ENCODE data around the gene DDIT3. TPM values are rescaled to one million over a fixed set of nuclear protein-coding genes. Genes with fewer than 3 reads are reported as not detected.
A peak's percentile ranks its signal among the peaks of the same experiment; 100 is the strongest.

DDIT3 gene
- total RNA-seq, 1 donor from 2014 or later = 70.9 TPM

GRCh38 chr12:57476162-57476992 is 43.9 kb downstream of the DDIT3 start:
- no peak overlapping the region for H3K4me3 Mint-ChIP-seq (ENCODE audit: unreplicated experiment)
- peaks cover 13% of the 10 kb centered on the region for H3K27me3 Mint-ChIP-seq (ENCODE audit: unreplicated experiment)
- peaks cover 5% of the 10 kb centered on the region for H3K9me3 Mint-ChIP-seq (ENCODE audit: unreplicated experiment)
- H3K36me3 Mint-ChIP-seq (ENCODE audit: unreplicated experiment) = peaks cover 31% of the 10 kb centered on the region
- DNase-seq = no peak
- TF ChIP-seq, protein P1, sequence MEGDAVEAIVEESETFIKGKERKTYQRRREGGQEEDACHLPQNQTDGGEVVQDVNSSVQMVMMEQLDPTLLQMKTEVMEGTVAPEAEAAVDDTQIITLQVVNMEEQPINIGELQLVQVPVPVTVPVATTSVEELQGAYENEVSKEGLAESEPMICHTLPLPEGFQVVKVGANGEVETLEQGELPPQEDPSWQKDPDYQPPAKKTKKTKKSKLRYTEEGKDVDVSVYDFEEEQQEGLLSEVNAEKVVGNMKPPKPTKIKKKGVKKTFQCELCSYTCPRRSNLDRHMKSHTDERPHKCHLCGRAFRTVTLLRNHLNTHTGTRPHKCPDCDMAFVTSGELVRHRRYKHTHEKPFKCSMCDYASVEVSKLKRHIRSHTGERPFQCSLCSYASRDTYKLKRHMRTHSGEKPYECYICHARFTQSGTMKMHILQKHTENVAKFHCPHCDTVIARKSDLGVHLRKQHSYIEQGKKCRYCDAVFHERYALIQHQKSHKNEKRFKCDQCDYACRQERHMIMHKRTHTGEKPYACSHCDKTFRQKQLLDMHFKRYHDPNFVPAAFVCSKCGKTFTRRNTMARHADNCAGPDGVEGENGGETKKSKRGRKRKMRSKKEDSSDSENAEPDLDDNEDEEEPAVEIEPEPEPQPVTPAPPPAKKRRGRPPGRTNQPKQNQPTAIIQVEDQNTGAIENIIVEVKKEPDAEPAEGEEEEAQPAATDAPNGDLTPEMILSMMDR (IDR thresholded peaks at IDR 0.05; ENCODE audit: partially characterized antibody, unreplicated experiment) = peak; percentile 13
- no peak overlapping the region for H3K27ac Mint-ChIP-seq (ENCODE audit: unreplicated experiment)
- H3K4me1 Mint-ChIP-seq (ENCODE audit: low read depth, unreplicated experiment) = peaks cover 3% of the 10 kb centered on the region

GRCh38 chr12:57475271-57476161 is 44.8 kb downstream of the DDIT3 start:
- peak; percentile 35 for DNase-seq

GRCh38 chr12:57474862-57475261 is 45.5 kb downstream of the DDIT3 start:
- TF ChIP-seq, protein P1 (IDR thresholded peaks at IDR 0.05; ENCODE audit: partially characterized antibody, unreplicated experiment) = no peak
- Mint-ChIP-seq H3K36me3 (ENCODE audit: unreplicated experiment) (peaks cover 31% of the 10 kb centered on the region), H3K27ac (ENCODE audit: unreplicated experiment) (no peak overlapping the region), H3K9me3 (ENCODE audit: unreplicated experiment) (peaks cover 3% of the 10 kb centered on the region), H3K4me3 (ENCODE audit: unreplicated experiment) (no peak overlapping the region), H3K4me1 (ENCODE audit: low read depth, unreplicated experiment) (peaks cover 3% of the 10 kb centered on the region), H3K27me3 (ENCODE audit: unreplicated experiment) (peaks cover 13% of the 10 kb centered on the region)
- no peak for DNase-seq

More at GRCh38 chr12:57475271-57476161, 44.8 kb downstream of the DDIT3 start:
- peaks cover 3% of the 10 kb centered on the region for H3K4me1 Mint-ChIP-seq (ENCODE audit: low read depth, unreplicated experiment)
- no peak overlapping the region for H3K27ac Mint-ChIP-seq (ENCODE audit: unreplicated experiment)
- no peak overlapping the region for H3K4me3 Mint-ChIP-seq (ENCODE audit: unreplicated experiment)
- H3K36me3 Mint-ChIP-seq (ENCODE audit: unreplicated experiment) = peaks cover 31% of the 10 kb centered on the region
- TF ChIP-seq, protein P1 (IDR thresholded peaks at IDR 0.05; ENCODE audit: partially characterized antibody, unreplicated experiment) = no peak
- peaks cover 3% of the 10 kb centered on the region for H3K9me3 Mint-ChIP-seq (ENCODE audit: unreplicated experiment)
- H3K27me3 Mint-ChIP-seq (ENCODE audit: unreplicated experiment) = peaks cover 13% of the 10 kb centered on the region

- H3K27ac Mint-ChIP-seq (ENCODE audit: unreplicated experiment) = no peak overlapping the region
- DNase-seq = no peak
- peaks cover 31% of the 10 kb centered on the region for H3K36me3 Mint-ChIP-seq (ENCODE audit: unreplicated experiment)
- TF ChIP-seq, protein P1 (IDR thresholded peaks at IDR 0.05; ENCODE audit: partially characterized antibody, unreplicated experiment) = no peak
- H3K27me3 Mint-ChIP-seq (ENCODE audit: unreplicated experiment) = peaks cover 13% of the 10 kb centered on the region
- H3K9me3 Mint-ChIP-seq (ENCODE audit: unreplicated experiment) = peaks cover 3% of the 10 kb centered on the region
- H3K4me3 Mint-ChIP-seq (ENCODE audit: unreplicated experiment) = no peak overlapping the region
- H3K4me1 Mint-ChIP-seq (ENCODE audit: low read depth, unreplicated experiment) = peaks cover 3% of the 10 kb centered on the region
These were observed 45.9 kb downstream of the DDIT3 start for GRCh38 chr12:57474430-57474829.

All from glutamatergic neuron (in vitro differentiated cells).